ACC112 (cell line): ENCODE results near the gene SPRTN.
A peak's percentile ranks its signal among the peaks of the same experiment; 100 is the strongest.

ENCODE experiments used
- H2AFZ ChIP-seq: fragments of 200-600 bp; sonication (generic); one replicate; pipeline ENCODE4 v1.6.0; 2017; ENCODE audit warnings: antibody characterized with exemption, low read length; ENCODE audit not compliant: unreplicated experiment
- H3K27ac ChIP-seq: fragments of 200-600 bp; sonication (generic); 2 replicates; pipeline ENCODE4 v1.5.1; 2014; ENCODE audit warnings: low read depth, mild to moderate bottlenecking, antibody characterized with exemption, low read length, moderate library complexity
- H3K27me3 ChIP-seq: fragments of 200-600 bp; sonication (generic); 2 replicates; pipeline ENCODE4 v1.6.1; 2014; ENCODE audit warnings: mild to moderate bottlenecking, antibody characterized with exemption, low read length, moderate library complexity, mixed read lengths; ENCODE audit not compliant: insufficient read depth
- H3K36me3 ChIP-seq: fragments of 200-600 bp; sonication (generic); 2 replicates; pipeline ENCODE4 v1.6.1; 2016; ENCODE audit warnings: mild to moderate bottlenecking, antibody characterized with exemption, low read length, moderate library complexity, mixed read lengths; ENCODE audit not compliant: insufficient read depth
- H3K4me1 ChIP-seq: fragments of 200-600 bp; sonication (generic); one replicate; pipeline ENCODE4 v1.6.1; 2016; ENCODE audit warnings: low read length, mixed read lengths; ENCODE audit not compliant: insufficient read depth, unreplicated experiment, control insufficient read depth
- H3K4me3 ChIP-seq: fragments of 200-600 bp; sonication (generic); 2 replicates; pipeline ENCODE4 v1.5.1; 2014; ENCODE audit warnings: mild to moderate bottlenecking, low read depth, low read length
- H3K79me2 ChIP-seq: fragments of 200-600 bp; sonication (generic); one replicate; pipeline ENCODE4 v1.6.0; 2016; ENCODE audit warnings: low read length; ENCODE audit not compliant: control insufficient read depth, unreplicated experiment, insufficient read depth

Gene SPRTN

DNA sequence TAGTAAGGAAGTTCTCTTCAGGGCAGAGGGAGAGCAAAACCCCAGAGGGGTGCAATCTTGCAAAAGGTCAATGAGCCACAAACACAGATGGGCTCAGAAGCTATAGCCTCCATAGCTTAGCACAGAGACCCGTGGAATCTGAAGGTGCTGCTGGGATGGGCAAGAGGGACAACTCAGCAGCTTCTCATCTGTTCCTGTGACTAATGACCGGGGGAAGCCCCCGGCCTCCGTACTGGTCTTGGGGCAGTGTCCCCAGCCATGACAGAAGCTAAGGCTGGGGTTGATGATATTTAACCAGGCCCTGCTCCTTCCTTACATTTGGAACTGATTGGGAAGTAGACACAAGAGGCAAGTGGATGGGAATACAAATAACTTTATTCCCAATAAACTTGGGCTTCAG lies 19.5 kb upstream of the SPRTN start:
- H3K4me3 ChIP-seq, result no peak overlapping the region
- no peaks in the 10 kb centered on the region for H3K36me3 ChIP-seq
- H3K79me2 ChIP-seq, result no peaks in the 10 kb centered on the region
- peaks cover 3% of the 10 kb centered on the region for H3K4me1 ChIP-seq
- no peak overlapping the region for H3K27ac ChIP-seq
- H2AFZ ChIP-seq, result no peak overlapping the region
- H3K27me3 ChIP-seq, result no peaks in the 10 kb centered on the region

DNA sequence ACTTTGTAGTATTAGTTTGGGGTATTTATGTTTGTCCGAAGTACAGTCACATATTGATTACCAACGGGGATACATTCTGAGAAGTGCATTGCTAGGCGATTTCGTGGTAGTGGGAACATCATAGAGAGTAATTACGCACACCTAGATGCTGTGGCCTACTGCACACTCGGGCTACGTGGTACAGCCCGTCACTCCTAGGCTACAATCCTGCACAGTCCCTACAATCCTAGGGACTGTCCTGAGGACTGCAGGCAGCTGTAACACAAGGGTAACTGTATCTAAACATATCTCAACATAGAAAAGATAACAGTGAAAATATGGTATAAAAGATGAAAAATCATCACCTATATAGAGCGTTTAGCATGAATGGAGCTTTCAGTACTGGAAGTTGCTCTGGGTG lies 19.0 kb upstream of the SPRTN start:
- H3K79me2 ChIP-seq, result no peaks in the 10 kb centered on the region
- H3K27ac ChIP-seq, result no peak overlapping the region
- H3K27me3 ChIP-seq, result no peaks in the 10 kb centered on the region
- H3K4me3 ChIP-seq, result no peak overlapping the region
- H3K4me1 ChIP-seq, result peaks cover 8% of the 10 kb centered on the region
- no peak overlapping the region for H2AFZ ChIP-seq
- H3K36me3 ChIP-seq, result no peaks in the 10 kb centered on the region

DNA sequence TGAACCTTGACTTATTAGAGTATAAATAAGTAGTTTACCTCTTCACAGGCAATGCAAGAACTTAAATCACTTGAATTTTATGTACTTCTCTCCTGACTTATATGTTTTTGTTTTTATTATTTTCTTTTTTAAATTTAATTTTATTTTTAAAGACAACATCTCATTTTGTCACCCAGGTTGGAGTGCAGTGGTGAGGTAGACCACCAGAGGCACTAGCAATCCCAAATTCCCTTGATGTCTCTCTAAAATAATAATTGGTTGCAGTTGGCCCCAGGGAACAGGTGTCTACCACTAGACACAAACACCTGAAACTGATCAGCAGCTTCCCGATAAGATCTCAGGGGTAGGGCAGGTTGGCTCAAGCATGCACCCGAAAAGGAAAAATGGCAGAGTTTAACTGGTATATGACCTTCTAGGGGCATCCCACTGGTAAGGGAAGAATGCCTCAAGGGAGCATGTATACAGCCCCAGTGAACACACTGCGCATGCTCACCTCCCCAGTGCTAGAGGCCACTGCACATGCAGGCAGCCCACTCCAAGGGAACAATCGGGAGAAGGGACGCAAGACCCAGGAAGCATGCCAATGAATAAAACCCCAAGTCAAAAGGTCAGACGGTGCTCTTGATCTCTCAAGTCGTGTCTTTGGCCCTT lies 15.1 kb upstream of the SPRTN start:
- no peak overlapping the region for H3K4me3 ChIP-seq
- H3K79me2 ChIP-seq, result no peaks in the 10 kb centered on the region
- no peaks in the 10 kb centered on the region for H3K36me3 ChIP-seq
- peaks cover 9% of the 10 kb centered on the region for H3K4me1 ChIP-seq
- H2AFZ ChIP-seq, result no peak overlapping the region
- no peak overlapping the region for H3K27ac ChIP-seq
- H3K27me3 ChIP-seq, result no peaks in the 10 kb centered on the region

DNA sequence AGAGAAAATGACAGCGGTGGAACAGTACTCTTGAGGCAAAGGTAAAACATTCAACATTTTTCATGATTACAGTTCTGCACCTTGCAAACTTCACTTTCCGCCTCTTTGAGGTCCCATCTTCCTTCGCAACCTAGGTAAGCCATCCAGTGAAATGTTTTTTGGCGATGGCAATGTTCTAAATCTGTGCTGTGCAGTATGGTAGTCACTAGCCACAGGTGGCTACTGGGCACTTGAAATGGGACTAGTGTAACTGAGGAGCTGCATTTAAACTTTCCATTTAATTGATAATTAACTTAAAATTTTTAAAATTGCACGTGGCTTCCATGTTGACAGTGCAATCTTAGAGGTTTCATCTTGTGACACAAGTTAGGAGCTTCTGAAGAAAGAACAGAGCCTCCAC lies 13.4 kb upstream of the SPRTN start:
- Histone ChIP-seq H3K79me2 (no peaks in the 10 kb centered on the region), H3K4me3 (no peak overlapping the region), H3K27me3 (no peaks in the 10 kb centered on the region), H3K36me3 (no peaks in the 10 kb centered on the region), H2AFZ (no peak overlapping the region), H3K27ac (no peak overlapping the region), H3K4me1 (peaks cover 9% of the 10 kb centered on the region)

DNA sequence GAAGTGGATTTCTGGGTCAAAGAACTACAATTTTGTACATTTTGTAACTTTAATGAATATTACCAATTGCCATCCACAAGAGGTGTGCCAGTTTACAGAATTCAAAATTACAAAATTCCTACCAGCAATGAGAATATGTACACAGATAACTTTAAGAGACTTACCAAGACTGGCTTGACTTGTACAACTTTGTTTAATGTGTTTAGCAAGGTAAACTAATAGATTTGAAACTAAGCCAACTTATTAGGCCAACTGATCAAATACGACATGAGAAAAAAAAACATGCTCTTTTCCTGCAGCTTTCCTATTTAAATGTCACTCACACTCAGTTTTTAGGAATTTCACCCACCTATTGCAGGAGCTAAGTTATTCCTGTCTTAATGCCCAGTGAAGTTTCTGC lies 11.8 kb upstream of the SPRTN start:
- no peak overlapping the region for H3K27ac ChIP-seq
- H3K4me1 ChIP-seq, result peaks cover 9% of the 10 kb centered on the region
- no peaks in the 10 kb centered on the region for H3K36me3 ChIP-seq
- H2AFZ ChIP-seq, result no peak overlapping the region
- no peak overlapping the region for H3K4me3 ChIP-seq
- H3K79me2 ChIP-seq, result no peaks in the 10 kb centered on the region
- H3K27me3 ChIP-seq, result no peaks in the 10 kb centered on the region

DNA sequence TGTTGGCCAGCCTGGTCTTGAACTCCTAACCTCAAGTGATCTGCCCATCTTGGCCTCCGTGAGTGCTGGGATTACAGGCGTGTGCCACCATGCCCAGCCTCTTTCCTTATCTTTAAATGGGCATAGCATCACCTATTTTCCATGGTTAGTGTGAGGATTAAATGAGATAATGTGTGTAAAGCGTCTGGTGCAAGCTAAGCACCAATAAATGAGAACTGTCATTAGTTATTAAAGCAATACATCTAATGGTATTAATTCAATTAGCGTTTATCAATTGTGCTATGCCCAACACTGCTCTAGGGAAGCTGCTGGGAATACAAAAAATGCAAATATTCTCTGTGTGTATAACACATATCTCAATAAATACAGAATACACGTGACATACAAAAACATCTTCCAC lies 10.5 kb upstream of the SPRTN start:
- peaks cover 9% of the 10 kb centered on the region for H3K4me1 ChIP-seq
- H3K27me3 ChIP-seq, result no peaks in the 10 kb centered on the region
- H3K36me3 ChIP-seq, result no peaks in the 10 kb centered on the region
- H3K4me3 ChIP-seq, result no peak overlapping the region
- H3K27ac ChIP-seq, result no peak overlapping the region
- peaks cover under 1% of the 10 kb centered on the region for H3K79me2 ChIP-seq
- no peak overlapping the region for H2AFZ ChIP-seq

DNA sequence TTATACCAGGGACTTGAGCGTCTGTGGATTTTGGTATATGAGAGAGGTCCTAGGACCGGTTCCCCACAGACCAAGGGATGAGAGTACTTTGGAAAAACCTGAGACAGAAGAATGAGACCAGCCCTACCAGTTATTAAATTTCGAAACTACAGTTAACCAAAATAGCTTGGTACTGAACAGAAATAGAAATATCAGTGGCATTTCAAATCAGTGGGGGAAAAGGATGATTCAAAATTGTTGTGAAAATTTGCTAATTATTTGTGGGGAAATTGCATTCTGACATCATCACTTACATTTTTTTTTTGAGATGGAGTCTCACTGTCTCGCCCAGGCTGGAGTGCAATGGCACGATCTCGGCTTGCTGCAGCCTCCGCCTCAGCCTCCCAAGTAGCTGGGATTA lies 8.6 kb upstream of the SPRTN start:
- Histone ChIP-seq H2AFZ (no peak overlapping the region), H3K27ac (no peak overlapping the region), H3K4me3 (no peak overlapping the region), H3K27me3 (no peaks in the 10 kb centered on the region), H3K79me2 (peaks cover 19% of the 10 kb centered on the region), H3K36me3 (no peaks in the 10 kb centered on the region), H3K4me1 (peaks cover 11% of the 10 kb centered on the region)

DNA sequence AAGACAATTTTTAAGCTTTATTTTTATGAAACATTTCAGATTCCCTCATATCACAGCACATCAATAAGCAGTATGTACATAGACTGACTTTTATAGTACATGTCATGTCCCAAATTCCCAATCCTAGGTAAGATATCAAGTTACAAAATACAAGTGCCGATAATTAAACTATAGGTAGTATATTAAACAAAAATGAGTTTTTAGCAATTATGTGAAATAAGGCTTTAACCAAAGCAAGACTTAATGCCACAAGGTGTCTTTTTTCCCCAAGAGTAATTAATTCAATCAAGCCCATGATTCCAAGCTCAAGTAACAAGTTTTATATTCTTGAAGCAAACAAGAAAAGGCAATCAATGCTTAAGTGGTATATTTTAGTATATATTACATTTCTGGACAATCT lies 5.3 kb upstream of the SPRTN start:
- Histone ChIP-seq H3K4me1 (peaks cover 23% of the 10 kb centered on the region), H3K27ac (no peak overlapping the region), H3K79me2 (peaks cover 50% of the 10 kb centered on the region), H3K4me3 (peak overlapping the region; percentile 87), H3K36me3 (no peaks in the 10 kb centered on the region), H3K27me3 (no peaks in the 10 kb centered on the region), H2AFZ (no peak overlapping the region)

DNA sequence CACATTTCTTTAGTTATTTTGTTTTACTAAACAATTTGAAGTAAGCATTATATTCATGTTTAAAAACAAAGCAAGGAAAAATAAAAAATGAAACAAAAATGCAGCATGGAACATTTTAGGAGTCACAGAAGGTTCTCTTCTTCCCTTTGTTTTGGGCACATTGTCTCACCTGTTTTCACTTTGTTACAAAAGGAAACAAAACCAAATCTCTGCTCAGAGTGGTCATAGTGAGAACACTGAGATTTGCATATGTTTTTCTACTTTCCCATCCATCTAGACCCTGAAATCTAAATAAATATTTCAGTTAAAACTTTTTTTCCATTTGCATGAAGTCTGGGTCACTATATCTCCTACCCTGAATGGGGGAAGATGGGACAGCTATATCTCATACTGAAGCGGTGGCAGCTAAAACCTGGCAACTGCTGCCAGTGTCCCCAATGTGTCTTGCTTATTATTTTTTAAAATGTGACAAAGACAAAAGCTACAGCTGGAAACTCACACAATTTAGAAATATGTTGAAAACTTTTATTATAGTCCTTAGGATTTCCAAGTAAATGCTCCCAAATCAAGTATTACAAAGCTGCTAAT lies 3.9 kb upstream of the SPRTN start:
- H3K4me1 ChIP-seq, result peaks cover 24% of the 10 kb centered on the region
- H3K27me3 ChIP-seq, result no peaks in the 10 kb centered on the region
- no peak overlapping the region for H3K27ac ChIP-seq
- peaks cover 61% of the 10 kb centered on the region for H3K79me2 ChIP-seq
- H3K36me3 ChIP-seq, result no peaks in the 10 kb centered on the region
- H2AFZ ChIP-seq, result no peak overlapping the region
- peak overlapping the region; percentile 87 for H3K4me3 ChIP-seq

DNA sequence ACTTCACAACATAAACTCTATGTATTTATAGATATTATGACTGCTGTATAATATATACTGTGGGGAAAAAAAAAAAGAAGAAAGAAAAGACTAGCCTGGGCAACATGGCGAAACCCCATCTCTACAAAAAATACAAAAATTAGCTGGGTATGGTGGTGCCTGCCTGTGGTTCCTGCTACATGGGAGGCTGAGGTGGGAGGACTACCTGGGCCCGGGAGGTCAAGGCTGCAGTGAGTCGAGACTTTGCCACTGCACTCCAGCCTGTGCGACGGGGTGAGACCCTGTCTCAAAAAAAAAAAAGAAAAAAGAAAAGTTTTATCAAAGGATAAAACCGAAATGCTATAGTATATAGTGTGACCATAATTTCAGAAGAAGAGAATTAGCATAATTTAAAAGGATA lies 3.1 kb upstream of the SPRTN start:
- Histone ChIP-seq H3K4me3 (peak overlapping the region; percentile 87), H2AFZ (no peak overlapping the region), H3K4me1 (peaks cover 31% of the 10 kb centered on the region), H3K36me3 (no peaks in the 10 kb centered on the region), H3K27ac (no peak overlapping the region), H3K79me2 (peaks cover 69% of the 10 kb centered on the region), H3K27me3 (no peaks in the 10 kb centered on the region)
